Measurements from ENCODE around the gene IKZF1. TPM values are rescaled to one million over a fixed set of nuclear protein-coding genes. Genes with fewer than 3 reads are reported as not detected.
A peak's percentile ranks its signal among the peaks of the same experiment; 100 is the strongest.
"Not testable (repeated sequence)": the region's sequence is repeated elsewhere in the genome, so short reads cannot be mapped to it uniquely, and the experiment has no call there.

IKZF1 gene
- total RNA-seq, 3 donors from 2014 or later: 14.2 to 21.4 (median 21.3) TPM

DNA sequence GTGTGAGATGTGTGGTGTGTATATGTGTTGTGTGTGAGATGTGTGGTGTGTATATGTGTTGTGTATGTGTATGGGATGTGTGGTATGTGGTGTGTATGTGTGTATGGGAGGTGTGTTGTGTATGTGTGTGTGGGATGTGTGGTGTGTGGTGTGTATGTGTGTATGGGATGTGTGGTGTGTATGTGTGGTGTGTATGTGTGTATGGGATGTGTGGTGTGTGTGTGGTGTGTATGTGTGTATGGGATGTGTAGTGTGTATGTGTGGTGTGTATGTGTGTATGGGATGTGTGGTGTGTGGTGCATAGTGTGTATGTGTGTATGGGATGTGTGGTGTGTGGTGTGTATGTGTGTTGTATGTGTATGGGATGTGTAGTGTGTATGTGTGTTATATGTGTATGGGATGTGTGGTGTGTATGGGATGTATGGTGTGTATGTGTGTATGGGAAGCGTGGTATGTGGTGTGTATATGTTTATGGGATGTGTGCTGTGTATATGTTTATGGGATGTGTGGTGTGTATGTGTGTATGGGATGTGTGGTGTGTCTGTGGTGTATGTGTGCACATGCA lies 30.8 kb downstream of the IKZF1 start:
- TF ChIP-seq, protein P1, sequence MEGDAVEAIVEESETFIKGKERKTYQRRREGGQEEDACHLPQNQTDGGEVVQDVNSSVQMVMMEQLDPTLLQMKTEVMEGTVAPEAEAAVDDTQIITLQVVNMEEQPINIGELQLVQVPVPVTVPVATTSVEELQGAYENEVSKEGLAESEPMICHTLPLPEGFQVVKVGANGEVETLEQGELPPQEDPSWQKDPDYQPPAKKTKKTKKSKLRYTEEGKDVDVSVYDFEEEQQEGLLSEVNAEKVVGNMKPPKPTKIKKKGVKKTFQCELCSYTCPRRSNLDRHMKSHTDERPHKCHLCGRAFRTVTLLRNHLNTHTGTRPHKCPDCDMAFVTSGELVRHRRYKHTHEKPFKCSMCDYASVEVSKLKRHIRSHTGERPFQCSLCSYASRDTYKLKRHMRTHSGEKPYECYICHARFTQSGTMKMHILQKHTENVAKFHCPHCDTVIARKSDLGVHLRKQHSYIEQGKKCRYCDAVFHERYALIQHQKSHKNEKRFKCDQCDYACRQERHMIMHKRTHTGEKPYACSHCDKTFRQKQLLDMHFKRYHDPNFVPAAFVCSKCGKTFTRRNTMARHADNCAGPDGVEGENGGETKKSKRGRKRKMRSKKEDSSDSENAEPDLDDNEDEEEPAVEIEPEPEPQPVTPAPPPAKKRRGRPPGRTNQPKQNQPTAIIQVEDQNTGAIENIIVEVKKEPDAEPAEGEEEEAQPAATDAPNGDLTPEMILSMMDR (IDR thresholded peaks at IDR 0.05): no peak
- TF ChIP-seq POLR2AphosphoS5 (IDR thresholded peaks at IDR 0.05) (no peak), POLR2A (IDR thresholded peaks at IDR 0.05) (no peak)
- no peaks in the 10 kb centered on the region for H3K4me1 ChIP-seq
- intact Hi-C loops (cut with DNase I; ENCODE audit: low total_unique reads): no loop called here
- no peak for DNase-seq (ENCODE audit: low spot score in 2 of 2)
- no peak overlapping the region for H3K27ac ChIP-seq
- H3K4me3 ChIP-seq: no peak overlapping the region
- no peaks in the 10 kb centered on the region for H3K9me3 ChIP-seq
- H3K36me3 ChIP-seq: no peaks in the 10 kb centered on the region
- H3K27me3 ChIP-seq: no peaks in the 10 kb centered on the region

DNA sequence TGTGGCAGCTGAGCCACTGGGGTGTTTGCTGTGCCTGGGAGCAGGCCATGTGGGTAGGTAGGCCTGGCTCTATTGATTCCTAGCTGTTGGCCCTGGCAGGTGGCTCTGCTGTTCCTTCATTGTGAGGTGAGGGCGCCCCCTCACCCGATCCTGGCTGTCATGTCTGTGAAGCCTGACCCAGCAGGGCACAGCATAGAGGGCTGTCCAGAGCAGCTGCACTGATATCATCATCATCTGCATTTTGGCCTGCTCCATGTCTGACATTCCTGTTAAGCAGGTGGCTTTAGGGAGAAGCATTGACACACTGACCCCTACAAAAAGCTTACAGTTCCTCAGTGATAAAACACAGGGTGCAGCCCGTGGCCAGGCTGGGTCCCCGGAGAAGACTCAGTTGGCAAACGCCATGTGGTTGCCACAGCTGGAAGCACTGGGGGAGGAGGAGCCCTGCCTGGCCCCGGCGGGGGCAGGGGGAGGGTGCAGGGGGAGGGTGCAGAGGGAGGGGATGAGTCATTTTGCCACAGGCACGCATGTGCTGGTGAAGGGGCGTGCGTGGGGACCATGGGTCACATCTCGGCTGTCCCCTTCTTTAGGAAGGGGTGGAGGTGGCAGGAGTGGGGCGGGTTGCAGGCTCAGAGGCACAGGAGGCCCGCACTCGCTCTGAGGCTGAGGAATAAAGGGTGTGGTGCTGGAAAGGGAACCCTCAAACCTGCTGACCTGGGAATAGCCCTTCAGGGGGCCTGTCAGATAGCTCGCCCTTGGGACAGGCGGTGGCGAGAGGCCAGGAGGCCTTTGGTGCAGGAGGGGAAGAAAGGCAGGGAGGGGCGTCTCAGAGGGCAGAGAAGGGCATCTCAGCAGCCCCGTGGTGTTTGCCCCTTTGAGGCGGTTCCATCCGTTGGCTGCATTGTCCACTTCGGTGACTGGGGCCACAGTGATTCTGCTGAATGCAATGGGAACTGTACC lies 31.6 kb downstream of the IKZF1 start:
- intact Hi-C loops (cut with DNase I; ENCODE audit: low total_unique reads): no loop called here
- Histone ChIP-seq H3K9me3 (no peaks in the 10 kb centered on the region), H3K27ac (peak overlapping the region in 1 of 2 donors; percentile 7), H3K27me3 (no peaks in the 10 kb centered on the region), H3K4me1 (no peaks in the 10 kb centered on the region), H3K4me3 (no peak overlapping the region), H3K36me3 (no peaks in the 10 kb centered on the region)
- DNase-seq (ENCODE audit: low spot score in 2 of 2): no peak
- TF ChIP-seq POLR2AphosphoS5 (IDR thresholded peaks at IDR 0.05): no peak
- TF ChIP-seq POLR2A (IDR thresholded peaks at IDR 0.05): no peak
- TF ChIP-seq, protein P1 (IDR thresholded peaks at IDR 0.05): no peak

DNA sequence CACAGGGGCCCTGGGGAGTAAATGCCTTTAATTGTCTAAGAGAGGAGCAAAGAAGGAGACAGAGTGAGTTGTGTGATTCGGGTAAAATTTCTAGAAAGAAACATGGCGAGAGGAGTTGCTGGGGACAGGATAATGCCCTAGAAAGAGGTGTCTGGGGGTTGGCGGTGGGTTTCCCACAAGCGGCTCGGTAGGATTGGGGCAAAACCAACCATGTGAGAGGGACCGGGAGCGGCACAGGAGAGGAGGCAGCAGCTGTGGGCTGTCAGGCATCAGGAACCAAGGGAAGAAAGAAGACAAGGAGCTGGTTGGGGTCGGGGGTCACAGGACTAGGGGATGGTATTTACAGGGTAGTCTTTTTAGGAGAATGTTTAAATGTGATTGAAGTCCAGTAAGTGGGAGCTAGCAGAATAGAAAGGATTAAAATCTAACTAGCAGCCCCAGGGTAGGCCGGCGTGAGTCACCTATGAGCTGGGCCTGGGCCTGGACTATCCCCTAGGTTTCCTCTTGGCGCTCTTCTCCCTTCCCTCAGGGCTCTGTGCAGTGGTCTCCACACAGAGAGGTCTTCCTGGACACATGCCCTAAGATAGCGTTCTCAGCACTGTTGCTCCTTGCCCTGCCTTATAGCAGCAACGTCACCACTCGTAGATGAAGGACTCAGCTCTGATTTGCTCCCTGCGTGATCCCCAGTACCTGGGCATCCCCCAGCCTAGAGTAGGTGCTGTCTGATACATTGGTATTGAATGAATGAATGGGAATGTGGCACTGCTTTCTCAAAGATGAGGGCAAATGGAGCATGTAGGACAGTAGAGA lies 32.6 kb downstream of the IKZF1 start:
- Histone ChIP-seq H3K4me1 (no peaks in the 10 kb centered on the region), H3K4me3 (no peak overlapping the region), H3K9me3 (no peaks in the 10 kb centered on the region), H3K27ac (no peak overlapping the region), H3K36me3 (no peaks in the 10 kb centered on the region), H3K27me3 (no peaks in the 10 kb centered on the region)
- DNase-seq (ENCODE audit: low spot score in 2 of 2): no peak
- TF ChIP-seq POLR2AphosphoS5 (IDR thresholded peaks at IDR 0.05): no peak
- TF ChIP-seq, protein P1 (IDR thresholded peaks at IDR 0.05): no peak
- TF ChIP-seq POLR2A (IDR thresholded peaks at IDR 0.05): no peak
- intact Hi-C loops (cut with DNase I; ENCODE audit: low total_unique reads): no loop called here

DNA sequence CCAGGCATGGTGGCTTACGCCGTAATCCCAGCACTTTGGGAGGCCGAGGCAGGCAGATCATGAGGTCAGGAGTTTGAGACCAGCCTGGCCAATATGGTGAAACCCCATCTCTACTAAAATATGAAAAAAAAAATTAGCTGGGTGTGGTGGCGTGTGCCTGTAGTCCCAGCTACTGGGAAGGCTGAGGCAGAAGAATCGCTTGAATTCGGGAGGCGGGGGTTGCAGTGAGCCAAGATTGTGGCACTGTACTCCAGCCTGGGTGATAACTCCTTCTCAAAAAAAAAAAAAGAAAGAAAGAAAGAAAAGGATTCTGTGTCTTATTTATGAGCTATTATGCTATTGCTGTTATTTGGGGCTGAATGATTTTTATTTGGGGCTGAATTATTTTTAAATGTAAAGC lies 35.0 kb downstream of the IKZF1 start:
- intact Hi-C loops (cut with DNase I; ENCODE audit: low total_unique reads); H3K9me3 ChIP-seq; H3K4me3 ChIP-seq; H3K36me3 ChIP-seq; DNase-seq (ENCODE audit: low spot score in 2 of 2); H3K27ac ChIP-seq; H3K4me1 ChIP-seq; H3K27me3 ChIP-seq: not testable (repeated sequence)

DNA sequence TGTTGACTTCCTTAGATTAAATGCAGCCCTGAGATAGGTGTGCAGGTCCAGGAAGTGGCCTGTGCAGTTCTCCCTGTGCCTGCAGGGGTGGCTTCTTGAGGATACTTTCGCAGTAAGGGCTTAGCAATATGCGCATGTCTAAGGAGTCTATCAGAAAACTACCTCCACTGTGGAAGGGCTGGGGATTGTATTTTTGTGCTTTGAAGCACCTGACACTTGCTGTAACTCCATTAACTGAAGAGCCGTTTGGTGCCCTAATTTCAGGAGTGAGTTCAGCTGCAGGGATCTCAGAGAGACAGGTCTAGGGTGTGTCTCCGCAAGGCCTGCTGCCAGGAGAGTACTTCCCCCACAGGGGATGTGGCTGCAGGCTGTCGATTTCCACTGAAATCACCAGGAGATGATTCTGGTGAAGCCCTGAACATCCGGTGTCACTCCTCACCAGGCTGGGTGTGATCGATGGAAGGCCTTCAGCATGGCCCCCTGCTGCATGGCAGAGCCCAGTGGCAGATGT lies 35.5 kb downstream of the IKZF1 start:
- DNase-seq (ENCODE audit: low spot score in 2 of 2): no peak
- Histone ChIP-seq H3K27me3 (no peaks in the 10 kb centered on the region), H3K4me1 (no peaks in the 10 kb centered on the region), H3K4me3 (no peak overlapping the region), H3K27ac (no peak overlapping the region), H3K36me3 (no peaks in the 10 kb centered on the region), H3K9me3 (no peaks in the 10 kb centered on the region)
- TF ChIP-seq POLR2A (IDR thresholded peaks at IDR 0.05) (no peak), POLR2AphosphoS5 (IDR thresholded peaks at IDR 0.05) (no peak)
- TF ChIP-seq, protein P1 (IDR thresholded peaks at IDR 0.05): no peak
- intact Hi-C loops (cut with DNase I; ENCODE audit: low total_unique reads): loop anchor here (5.0 kb wide), 1 partner anchor 637 kb away; no protein-coding TSS in a partner anchor
